Thymus (tissue), 14 donors: ENCODE data around the gene SMCP. TPM values are rescaled to one million over a fixed set of nuclear protein-coding genes. Genes with fewer than 3 reads are reported as not detected.

ENCODE experiments used
- DNase-seq, 9 donors: peaks; one replicate each; pipeline ENCODE4 v3.0.0-alpha.2; 2013; ENCODE audit warnings: low spot score in 9 of 9, low read depth in 6 of 9, missing footprints in 1 of 9
- H3K27ac ChIP-seq, 2 donors: one replicate each; pipeline ENCODE4 v1.5.1; 2013; ENCODE audit warnings: control low read depth in 1 of 2, low read depth in 1 of 2, low read length in 1 of 2, mild to moderate bottlenecking in 1 of 2, moderate library complexity in 1 of 2
- H3K27me3 ChIP-seq, 2 donors: one replicate each; pipeline ENCODE4 v1.5.1; 2013; ENCODE audit warnings: low read length in 1 of 2; ENCODE audit not compliant: control insufficient read depth in 2 of 2, insufficient read depth in 1 of 2
- H3K36me3 ChIP-seq, 2 donors: one replicate each; pipeline ENCODE4 v1.5.1; 2013; ENCODE audit warnings: low read length in 1 of 2, mild to moderate bottlenecking in 1 of 2, moderate library complexity in 1 of 2; ENCODE audit not compliant: control insufficient read depth in 2 of 2, insufficient read depth in 2 of 2
- H3K4me1 ChIP-seq, 2 donors: one replicate each; pipeline ENCODE4 v1.5.1; 2013; ENCODE audit warnings: low read length in 2 of 2; ENCODE audit not compliant: control insufficient read depth in 2 of 2, insufficient read depth in 2 of 2
- H3K4me3 ChIP-seq, 2 donors: one replicate each; pipeline ENCODE4 v1.5.1; 2013; ENCODE audit warnings: low read length in 2 of 2, control low read depth in 1 of 2, mild to moderate bottlenecking in 1 of 2
- H3K9me3 ChIP-seq, 2 donors: one replicate each; pipeline ENCODE4 v1.5.1; 2013; ENCODE audit warnings: low read length in 1 of 2, mild to moderate bottlenecking in 1 of 2; ENCODE audit not compliant: control insufficient read depth in 2 of 2, insufficient read depth in 1 of 2
- WGBS: extraction: QIAGEN DNeasy Blood & Tissue Kit; methylation state at CpG from one replicate; pipeline ENCODE4 v1.1.7; 2013; 5-methylcytosine and 5-hydroxymethylcytosine counted together
- long read RNA-seq, 10 donors: transcript quantifications; one replicate each; lab custom pipeline, GENCODE V29; 2026
- polyA plus RNA-seq: library from polyadenylated mRNA; stranded (reverse); fragments of 200-250 nt; gene quantifications from one replicate; pipeline ENCODE4 v1.2.3, GENCODE V29; 2013
- total RNA-seq: library from RNA; stranded (reverse); fragments of 120-200 nt; gene quantifications from one replicate; pipeline ENCODE4 v1.2.4, GENCODE V29; 2013
- donor health status: healthy.

Gene SMCP, protein sequence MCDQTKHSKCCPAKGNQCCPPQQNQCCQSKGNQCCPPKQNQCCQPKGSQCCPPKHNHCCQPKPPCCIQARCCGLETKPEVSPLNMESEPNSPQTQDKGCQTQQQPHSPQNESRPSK
- total RNA-seq, result not detected
- polyA plus RNA-seq, result 0.30 TPM
- long read RNA-seq, donor 1, result 0 reads
- long read RNA-seq, donor 2, result 0 reads
- long read RNA-seq, donor 3, result 0 reads
- long read RNA-seq, donor 4, result 0 reads
- long read RNA-seq, donor 5, result 0 reads
- long read RNA-seq, donor 6, result 0 reads
- long read RNA-seq, donor 7, result 0 reads
- long read RNA-seq, donor 8, result 0 reads
- long read RNA-seq, donor 9, result 0 reads
- long read RNA-seq, donor 10, result 0 reads

DNA sequence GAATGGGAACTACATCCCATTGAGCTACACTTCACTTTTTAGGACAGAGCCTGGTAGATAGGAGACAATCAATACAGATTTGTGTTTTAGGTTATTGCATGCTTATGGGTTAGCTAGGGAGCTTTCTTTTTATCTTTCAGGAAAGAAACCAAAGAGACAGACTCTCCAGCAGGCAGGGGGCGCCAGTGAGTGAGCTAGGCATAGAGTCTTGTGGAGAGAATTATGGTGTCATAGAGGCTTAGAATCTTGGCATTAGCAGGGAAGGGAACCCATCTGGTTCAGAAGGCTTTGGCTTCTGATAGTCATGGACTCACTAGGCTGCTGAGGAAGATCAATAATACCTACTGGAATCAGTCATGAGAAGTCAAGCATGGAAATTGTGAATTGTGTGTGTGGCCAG, at the start of gene SMCP:
TSS of gene SMCP (plus strand) at position 281 of the 400 bp plus-strand sequence. CDS start 6,101 bp downstream, outside the sequence.
- no peaks in the 10 kb centered on the region for H3K36me3 ChIP-seq
- no peaks in the 10 kb centered on the region for H3K27me3 ChIP-seq
- no peaks in the 10 kb centered on the region for H3K4me1 ChIP-seq
- 10% methylated on average over 1 of the region's 1 CpG for WGBS
- no peak within 1 kb of the TSS for H3K4me3 ChIP-seq
- H3K27ac ChIP-seq, result no peak within 1 kb of the TSS
- no peak for DNase-seq
- no peaks in the 10 kb centered on the region for H3K9me3 ChIP-seq

DNA sequence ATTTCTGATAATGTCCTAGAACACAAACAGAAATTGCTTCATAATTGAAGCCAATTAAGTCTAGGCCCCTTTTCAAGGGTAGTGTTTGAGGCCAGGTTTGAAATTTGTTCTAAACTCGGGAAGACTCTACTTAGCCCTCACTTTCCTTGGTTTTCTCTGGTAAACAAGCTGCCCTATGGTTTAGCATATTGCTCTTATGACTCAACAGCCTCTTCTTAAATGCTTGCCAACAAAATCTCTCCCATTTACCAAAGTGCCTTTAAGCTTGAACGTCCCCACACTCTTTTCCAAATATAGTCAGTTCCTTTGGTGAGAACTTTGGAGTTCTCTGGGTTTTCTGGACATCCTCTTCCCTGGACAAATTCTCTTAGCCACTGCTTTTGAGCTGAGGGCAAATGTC, 41.3 kb upstream of the SMCP start:
- H3K36me3 ChIP-seq, result no peaks in the 10 kb centered on the region
- no peak overlapping the region for H3K4me3 ChIP-seq
- WGBS, result 79% methylated on average over 2 of the region's 2 CpGs
- no peaks in the 10 kb centered on the region for H3K4me1 ChIP-seq
- no peaks in the 10 kb centered on the region for H3K9me3 ChIP-seq
- no peaks in the 10 kb centered on the region for H3K27me3 ChIP-seq
- no peak overlapping the region for H3K27ac ChIP-seq
- no peak for DNase-seq

DNA sequence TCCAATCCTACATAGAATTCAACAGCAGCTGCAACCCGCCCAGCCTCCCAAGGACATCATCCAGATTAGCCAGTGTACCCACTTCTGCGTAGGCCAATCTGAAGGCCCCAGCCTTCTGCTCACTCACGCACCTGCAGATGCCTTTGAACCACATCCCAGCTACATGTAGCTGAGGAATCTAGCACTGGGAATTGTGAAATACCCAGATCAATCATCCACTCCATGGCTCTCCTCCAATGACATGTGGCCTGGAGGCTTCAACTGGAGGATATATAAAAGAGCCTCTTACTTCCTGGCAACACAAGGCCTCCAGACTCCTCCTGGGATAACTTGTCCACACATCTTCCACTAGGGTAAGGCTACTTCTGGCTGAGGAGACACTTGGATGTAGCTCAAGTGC, 35.6 kb upstream of the SMCP start, which contains the start of gene LCE6A:
TSS of gene LCE6A (plus strand) at position 301 of the 400 bp plus-strand sequence. CDS start 665 bp downstream, outside the sequence.
- 79% methylated on average over 3 of the region's 3 CpGs for WGBS
- Histone ChIP-seq H3K27ac (no peak within 1 kb of the TSS), H3K36me3 (no peaks in the 10 kb centered on the region), H3K27me3 (no peaks in the 10 kb centered on the region), H3K4me3 (no peak within 1 kb of the TSS), H3K4me1 (no peaks in the 10 kb centered on the region), H3K9me3 (no peaks in the 10 kb centered on the region)
- no peak for DNase-seq

DNA sequence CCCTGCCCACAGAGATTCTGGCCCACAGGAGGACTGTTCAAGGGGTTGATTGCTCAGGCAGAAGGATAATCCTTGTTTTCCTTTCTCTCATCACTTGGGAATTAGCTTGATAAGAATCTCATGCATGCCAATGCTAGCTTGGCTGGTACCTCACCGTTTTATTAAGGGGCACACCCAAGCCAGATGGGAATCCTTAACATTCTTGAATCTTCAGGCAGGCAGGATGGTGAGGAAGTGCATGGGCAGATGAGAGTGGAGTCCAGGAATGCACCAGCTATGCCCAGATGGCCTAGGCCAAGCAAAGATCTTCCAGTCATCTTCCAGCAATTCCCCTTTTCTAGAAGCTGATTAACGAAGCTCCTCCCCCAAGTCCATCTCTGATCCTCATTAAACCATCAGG, 22.5 kb upstream of the SMCP start:
- no peak for DNase-seq
- 73% methylated on average over 2 of the region's 2 CpGs for WGBS
- no peaks in the 10 kb centered on the region for H3K27me3 ChIP-seq
- H3K27ac ChIP-seq, result no peak overlapping the region
- no peaks in the 10 kb centered on the region for H3K4me1 ChIP-seq
- H3K4me3 ChIP-seq, result no peak overlapping the region
- no peaks in the 10 kb centered on the region for H3K9me3 ChIP-seq
- H3K36me3 ChIP-seq, result no peaks in the 10 kb centered on the region

DNA sequence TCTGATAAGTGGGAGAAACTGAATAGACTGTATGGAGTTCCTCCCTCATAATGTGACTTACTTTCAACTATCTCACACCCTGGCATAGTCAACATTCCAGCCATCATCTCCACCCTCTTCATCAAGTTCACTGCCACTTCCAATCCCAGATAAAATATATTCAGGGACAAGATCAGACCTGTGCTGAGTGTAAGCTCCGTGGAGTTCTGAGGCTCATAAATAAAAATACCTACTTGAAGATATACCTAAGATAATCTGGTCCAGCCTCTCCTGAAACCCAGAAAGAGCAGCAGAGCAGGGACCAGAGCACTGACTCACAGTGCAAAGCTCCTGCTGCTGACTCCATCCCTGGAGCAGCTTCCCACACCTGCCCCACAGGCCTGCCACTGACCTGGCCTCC, 20.1 kb upstream of the SMCP start:
- WGBS, result 88% methylated on average over 1 of the region's 1 CpG
- no peak overlapping the region for H3K27ac ChIP-seq
- no peaks in the 10 kb centered on the region for H3K4me1 ChIP-seq
- H3K9me3 ChIP-seq, result no peaks in the 10 kb centered on the region
- no peak for DNase-seq
- H3K27me3 ChIP-seq, result no peaks in the 10 kb centered on the region
- H3K36me3 ChIP-seq, result no peaks in the 10 kb centered on the region
- H3K4me3 ChIP-seq, result no peak overlapping the region

DNA sequence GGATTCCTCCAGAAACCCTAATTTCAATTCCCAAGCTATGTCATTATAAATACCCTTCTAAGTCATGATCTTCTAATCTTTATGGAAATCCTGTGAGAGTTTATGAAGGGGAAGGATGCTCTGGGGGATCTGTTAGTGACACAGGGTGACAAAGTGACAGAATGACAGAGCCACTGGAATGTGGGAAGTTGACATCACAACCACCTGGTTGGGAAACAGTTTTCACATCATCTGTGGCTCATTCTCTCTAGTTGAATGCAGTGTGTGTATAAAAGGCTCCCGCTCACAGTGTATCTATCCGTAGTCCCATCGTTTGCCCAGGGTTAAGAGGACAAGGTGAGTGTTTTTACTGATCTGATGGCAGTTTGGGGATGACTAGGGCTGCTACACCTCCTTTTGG, 18.4 kb upstream of the SMCP start, which contains the start of gene LCE7A:
TSS of gene LCE7A (plus strand) at position 301 of the 400 bp plus-strand sequence. CDS start 702 bp downstream, outside the sequence.
- Histone ChIP-seq H3K9me3 (no peaks in the 10 kb centered on the region), H3K27ac (no peak within 1 kb of the TSS), H3K4me3 (no peak within 1 kb of the TSS), H3K36me3 (no peaks in the 10 kb centered on the region), H3K27me3 (no peaks in the 10 kb centered on the region), H3K4me1 (no peaks in the 10 kb centered on the region)
- DNase-seq, result no peak
- WGBS, result 93% methylated on average over 3 of the region's 3 CpGs

DNA sequence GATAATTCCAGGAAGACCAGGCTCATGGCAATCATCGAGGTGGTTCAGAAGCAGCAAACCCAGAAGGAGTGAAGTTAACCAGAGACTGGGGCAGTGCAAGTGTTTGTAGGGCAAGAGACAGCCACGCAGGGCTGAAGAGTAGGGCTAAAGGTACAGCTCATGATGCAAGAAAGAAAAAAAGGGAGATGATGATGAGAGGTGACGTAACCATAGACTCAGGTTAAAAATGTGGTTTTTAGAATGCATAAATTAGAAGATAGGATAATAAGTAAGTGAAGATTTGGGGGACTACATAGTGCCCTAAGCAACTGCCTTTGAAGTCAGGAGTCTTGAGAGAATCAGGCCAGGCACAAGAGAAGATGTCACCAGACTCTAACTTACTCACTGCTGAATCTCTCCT, 18.0 kb upstream of the SMCP start:
- Histone ChIP-seq H3K4me1 (no peaks in the 10 kb centered on the region), H3K9me3 (no peaks in the 10 kb centered on the region), H3K36me3 (no peaks in the 10 kb centered on the region), H3K27me3 (no peaks in the 10 kb centered on the region), H3K27ac (no peak overlapping the region), H3K4me3 (no peak overlapping the region)
- 79% methylated on average over 3 of the region's 3 CpGs for WGBS
- DNase-seq, result no peak

DNA sequence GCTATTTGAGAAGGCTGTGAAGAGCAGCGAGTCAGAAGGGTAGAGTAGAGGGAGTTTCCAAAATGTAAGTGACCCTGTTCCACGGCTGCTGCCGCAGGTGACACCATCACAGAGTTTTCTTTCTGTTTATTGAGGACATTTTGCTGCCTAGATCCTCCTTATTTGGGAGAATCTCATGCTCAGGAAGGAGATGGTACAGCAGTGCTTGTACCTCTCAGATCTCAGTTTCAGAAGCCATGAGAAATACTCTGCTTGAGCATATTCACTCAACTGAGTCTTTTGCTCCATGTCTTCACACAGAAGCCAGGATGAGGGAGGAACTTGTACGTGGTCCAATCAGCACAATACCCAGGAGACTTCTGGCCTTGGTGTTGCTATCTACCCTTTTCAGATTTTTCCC, 16.7 kb upstream of the SMCP start:
- Histone ChIP-seq H3K9me3 (no peaks in the 10 kb centered on the region), H3K36me3 (no peaks in the 10 kb centered on the region), H3K4me1 (no peaks in the 10 kb centered on the region), H3K27ac (no peak overlapping the region), H3K4me3 (no peak overlapping the region), H3K27me3 (no peaks in the 10 kb centered on the region)
- WGBS, result 84% methylated on average over 4 of the region's 4 CpGs
- no peak for DNase-seq

DNA sequence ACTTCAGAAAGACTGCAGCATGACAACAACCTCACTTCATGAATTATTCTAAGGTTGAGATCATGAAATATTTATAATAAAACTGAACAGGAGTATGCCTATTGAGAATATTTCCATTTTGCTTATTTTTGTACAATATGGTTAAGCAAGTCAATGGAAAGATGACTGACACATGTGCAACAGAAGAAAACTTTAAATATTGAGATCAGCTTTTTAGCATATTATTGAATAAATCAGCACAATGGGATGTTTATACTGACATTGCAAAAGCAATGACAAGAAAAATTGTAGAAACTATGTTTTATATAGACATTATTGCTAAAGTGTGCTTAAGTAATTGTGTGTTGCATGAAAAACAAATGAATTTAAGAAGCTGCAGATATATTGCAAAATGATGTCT, 13.7 kb upstream of the SMCP start:
- Histone ChIP-seq H3K4me1 (no peaks in the 10 kb centered on the region), H3K9me3 (no peaks in the 10 kb centered on the region), H3K27ac (no peak overlapping the region), H3K36me3 (no peaks in the 10 kb centered on the region), H3K27me3 (no peaks in the 10 kb centered on the region), H3K4me3 (no peak overlapping the region)
- no peak for DNase-seq
